ENCODE results near the gene SART3. TPM values are rescaled to one million over a fixed set of nuclear protein-coding genes. Genes with fewer than 3 reads are reported as not detected.

SART3 gene
- total and polyA plus RNA-seq, 8 donors = 35.1 to 81.7 (median 64.3) TPM

DNA sequence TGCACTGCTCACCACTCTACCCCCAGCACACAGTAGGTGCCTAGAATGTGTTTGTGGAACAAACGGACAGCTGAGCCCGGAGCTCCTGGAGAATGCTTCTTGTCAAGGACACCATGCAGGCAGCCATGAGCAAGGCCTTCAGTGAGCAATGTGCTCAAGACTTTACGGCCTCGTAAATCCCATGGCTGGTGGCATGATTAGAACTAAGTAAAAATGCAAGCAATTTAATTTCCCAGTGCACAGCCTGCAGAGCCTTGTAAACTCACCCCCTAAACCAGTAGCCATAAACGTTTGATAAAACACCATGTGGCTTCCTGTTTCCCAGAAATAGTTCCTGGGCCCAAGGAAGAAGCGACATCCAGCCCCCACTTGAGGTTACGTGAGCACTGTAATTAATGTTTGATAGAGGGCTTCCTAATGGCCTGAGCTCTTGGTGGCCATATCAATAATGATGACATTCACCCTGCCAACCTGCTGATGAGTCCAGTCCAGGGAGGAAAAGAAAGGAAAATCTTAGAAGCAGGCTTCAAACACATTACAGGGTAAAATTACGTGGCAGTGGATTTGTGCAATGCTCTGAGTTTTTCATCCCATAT is 82.3 kb downstream of the SART3 start:
- ATAC-seq = no peak
- intact Hi-C loops (cut with DNase I) = no loop called here
- no peak overlapping the region for H3K4me3 ChIP-seq
- TF ChIP-seq, protein P1, sequence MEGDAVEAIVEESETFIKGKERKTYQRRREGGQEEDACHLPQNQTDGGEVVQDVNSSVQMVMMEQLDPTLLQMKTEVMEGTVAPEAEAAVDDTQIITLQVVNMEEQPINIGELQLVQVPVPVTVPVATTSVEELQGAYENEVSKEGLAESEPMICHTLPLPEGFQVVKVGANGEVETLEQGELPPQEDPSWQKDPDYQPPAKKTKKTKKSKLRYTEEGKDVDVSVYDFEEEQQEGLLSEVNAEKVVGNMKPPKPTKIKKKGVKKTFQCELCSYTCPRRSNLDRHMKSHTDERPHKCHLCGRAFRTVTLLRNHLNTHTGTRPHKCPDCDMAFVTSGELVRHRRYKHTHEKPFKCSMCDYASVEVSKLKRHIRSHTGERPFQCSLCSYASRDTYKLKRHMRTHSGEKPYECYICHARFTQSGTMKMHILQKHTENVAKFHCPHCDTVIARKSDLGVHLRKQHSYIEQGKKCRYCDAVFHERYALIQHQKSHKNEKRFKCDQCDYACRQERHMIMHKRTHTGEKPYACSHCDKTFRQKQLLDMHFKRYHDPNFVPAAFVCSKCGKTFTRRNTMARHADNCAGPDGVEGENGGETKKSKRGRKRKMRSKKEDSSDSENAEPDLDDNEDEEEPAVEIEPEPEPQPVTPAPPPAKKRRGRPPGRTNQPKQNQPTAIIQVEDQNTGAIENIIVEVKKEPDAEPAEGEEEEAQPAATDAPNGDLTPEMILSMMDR (IDR thresholded peaks at IDR 0.05) = no peak
- H3K9me3 ChIP-seq = no peaks in the 10 kb centered on the region
- H3K36me3 ChIP-seq = no peaks in the 10 kb centered on the region
- H3K27me3 ChIP-seq = peaks cover 0 to 27% of the 10 kb centered on the region in 2 donors
- no peak overlapping the region for H3K27ac ChIP-seq
- H3K4me1 ChIP-seq = no peaks in the 10 kb centered on the region
- no peak for DNase-seq

DNA sequence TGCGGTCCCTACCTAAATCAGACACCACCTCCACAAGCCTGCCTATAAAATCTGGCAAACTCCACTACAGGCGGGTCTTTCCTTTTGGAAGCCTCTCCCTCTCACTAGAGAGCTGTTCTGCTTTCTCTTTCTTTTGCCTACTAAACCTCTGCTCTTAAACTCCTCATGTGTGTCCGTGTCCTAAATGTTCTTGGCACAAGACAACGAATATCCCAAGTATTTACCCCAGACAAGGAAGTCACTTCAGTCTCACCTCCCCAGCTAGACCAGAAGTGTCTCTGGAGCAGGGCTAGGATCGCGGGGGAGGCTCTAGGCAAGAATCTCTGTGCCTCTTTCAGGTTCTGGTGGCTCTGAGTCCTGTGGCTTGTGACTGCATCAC is 83.1 kb downstream of the SART3 start:
- TF ChIP-seq, protein P1 (IDR thresholded peaks at IDR 0.05) = no peak
- Histone ChIP-seq H3K9me3 (no peaks in the 10 kb centered on the region), H3K36me3 (no peaks in the 10 kb centered on the region), H3K4me1 (no peaks in the 10 kb centered on the region), H3K27me3 (peaks cover 0 to 19% of the 10 kb centered on the region in 2 donors), H3K4me3 (no peak overlapping the region), H3K27ac (no peak overlapping the region)
- DNase-seq = no peak
- intact Hi-C loops (cut with DNase I) = no loop called here
- ATAC-seq = no peak

DNA sequence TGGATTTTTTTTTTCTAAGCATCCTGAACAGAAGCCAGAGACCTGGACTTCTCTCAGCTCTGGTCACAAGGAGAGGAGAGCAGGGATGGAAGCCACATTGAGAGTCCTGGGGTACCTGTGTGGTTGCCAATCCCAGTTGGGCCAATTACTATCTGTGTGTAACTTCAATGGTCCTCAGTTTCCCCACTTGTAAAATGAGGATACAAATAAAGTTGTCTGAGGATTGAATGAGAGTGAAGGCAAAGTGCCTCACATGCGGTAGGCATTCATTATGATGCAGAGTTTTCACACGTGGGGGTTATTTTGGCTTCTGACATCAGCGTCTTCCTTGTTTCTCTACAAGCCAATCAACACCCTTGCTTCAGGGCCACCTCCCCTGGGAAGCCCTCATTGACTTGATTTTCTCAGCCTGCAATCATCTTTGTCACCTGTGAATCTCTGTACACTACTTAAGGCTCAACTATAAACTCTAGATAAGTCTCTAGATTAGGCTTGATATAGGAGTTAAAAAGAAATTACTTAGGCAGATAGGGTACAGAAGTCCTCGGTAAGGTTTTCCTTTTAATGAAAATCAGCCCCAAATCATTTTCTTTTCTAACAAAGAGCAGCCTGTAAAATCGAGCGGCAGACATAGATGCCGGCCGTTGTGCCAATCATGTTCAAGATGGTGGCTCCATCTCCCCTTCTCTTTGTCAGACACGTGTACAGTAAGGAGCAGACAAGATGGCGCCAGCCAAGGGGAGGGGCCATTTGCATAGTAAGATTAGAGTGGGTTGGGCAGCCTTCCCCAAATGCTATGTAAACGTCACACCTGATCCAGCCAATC is 83.7 kb downstream of the SART3 start:
- intact Hi-C loops (cut with DNase I) = no loop called here
- H3K4me1 ChIP-seq = no peaks in the 10 kb centered on the region
- no peaks in the 10 kb centered on the region for H3K9me3 ChIP-seq
- H3K4me3 ChIP-seq = no peak overlapping the region
- no peaks in the 10 kb centered on the region for H3K36me3 ChIP-seq
- no peak for ATAC-seq
- DNase-seq = no peak
- H3K27ac ChIP-seq = no peak overlapping the region
- TF ChIP-seq, protein P1 (IDR thresholded peaks at IDR 0.05) = no peak
- H3K27me3 ChIP-seq = peaks cover 0 to 16% of the 10 kb centered on the region in 2 donors

DNA sequence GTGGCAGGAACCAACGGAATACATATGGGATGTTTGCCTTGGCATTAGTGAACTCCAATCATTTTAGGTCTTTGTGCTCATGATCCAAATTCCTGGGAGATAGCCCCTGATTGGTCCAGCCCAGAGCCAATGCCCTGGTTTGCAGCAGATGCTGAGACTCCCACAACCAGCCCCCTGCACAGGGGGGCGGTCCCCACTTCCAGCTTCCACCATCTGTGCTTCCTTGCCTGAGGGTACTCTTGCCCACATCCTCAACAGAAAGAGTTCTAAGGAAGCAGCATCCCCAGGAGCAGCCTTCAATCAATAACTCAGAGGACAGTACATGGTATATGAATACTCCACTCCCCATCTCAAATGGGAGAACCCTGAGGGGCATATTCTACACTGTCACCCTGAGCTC is 85.6 kb downstream of the SART3 start:
- H3K4me3 ChIP-seq = no peak overlapping the region
- no peaks in the 10 kb centered on the region for H3K36me3 ChIP-seq
- no peaks in the 10 kb centered on the region for H3K9me3 ChIP-seq
- TF ChIP-seq, protein P1 (IDR thresholded peaks at IDR 0.05) = no peak
- intact Hi-C loops (cut with DNase I) = no loop called here
- H3K27ac ChIP-seq = no peak overlapping the region
- no peaks in the 10 kb centered on the region for H3K4me1 ChIP-seq
- DNase-seq (no peak), ATAC-seq (no peak)
- H3K27me3 ChIP-seq = peaks cover 0 to 23% of the 10 kb centered on the region in 2 donors

DNA sequence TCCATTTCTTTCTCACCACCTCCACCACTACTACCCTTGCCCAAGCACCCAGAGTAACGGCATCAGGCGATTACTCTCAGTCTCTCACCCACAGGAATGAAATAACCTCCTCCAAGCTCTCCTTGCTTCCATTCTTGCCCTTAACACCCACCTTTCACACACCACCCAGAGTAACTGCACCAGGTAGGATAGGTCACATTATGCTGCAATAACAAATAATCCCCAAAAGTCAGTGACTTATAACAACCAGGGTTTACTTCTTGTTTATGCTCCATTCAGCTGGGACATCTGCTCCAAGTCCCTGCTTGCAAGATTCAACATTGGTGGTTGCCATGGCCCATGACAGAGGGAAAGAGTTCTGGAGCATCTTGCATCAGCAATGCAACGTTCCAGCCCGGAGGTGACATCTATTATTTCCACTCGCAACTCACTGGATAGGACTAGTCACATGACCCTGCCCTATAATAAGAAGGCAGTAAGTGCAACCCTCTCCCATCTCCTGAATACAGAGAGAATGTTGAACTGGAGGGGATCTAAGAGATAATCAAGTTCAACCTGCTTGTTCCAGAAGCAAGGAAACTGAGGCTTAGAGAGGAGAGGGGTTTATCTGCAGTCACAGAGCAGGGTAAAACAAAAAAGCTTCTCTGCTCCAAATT is 87.4 kb downstream of the SART3 start:
- Histone ChIP-seq H3K27ac (no peak overlapping the region), H3K27me3 (peaks cover 0 to 19% of the 10 kb centered on the region in 2 donors), H3K4me1 (no peaks in the 10 kb centered on the region), H3K9me3 (no peaks in the 10 kb centered on the region), H3K4me3 (no peak overlapping the region), H3K36me3 (no peaks in the 10 kb centered on the region)
- intact Hi-C loops (cut with DNase I) = no loop called here
- no peak for ATAC-seq
- TF ChIP-seq, protein P1 (IDR thresholded peaks at IDR 0.05) = no peak
- no peak for DNase-seq
